Suppressor macrophage treated with lipopolysaccharide for 4 hours (primary cell): Measurements from ENCODE around the gene ZFPM1.

ENCODE experiments used
- DNase-seq: peaks from one replicate; pipeline ENCODE4 v3.0.0-alpha.2; 2020

Gene ZFPM1

DNA sequence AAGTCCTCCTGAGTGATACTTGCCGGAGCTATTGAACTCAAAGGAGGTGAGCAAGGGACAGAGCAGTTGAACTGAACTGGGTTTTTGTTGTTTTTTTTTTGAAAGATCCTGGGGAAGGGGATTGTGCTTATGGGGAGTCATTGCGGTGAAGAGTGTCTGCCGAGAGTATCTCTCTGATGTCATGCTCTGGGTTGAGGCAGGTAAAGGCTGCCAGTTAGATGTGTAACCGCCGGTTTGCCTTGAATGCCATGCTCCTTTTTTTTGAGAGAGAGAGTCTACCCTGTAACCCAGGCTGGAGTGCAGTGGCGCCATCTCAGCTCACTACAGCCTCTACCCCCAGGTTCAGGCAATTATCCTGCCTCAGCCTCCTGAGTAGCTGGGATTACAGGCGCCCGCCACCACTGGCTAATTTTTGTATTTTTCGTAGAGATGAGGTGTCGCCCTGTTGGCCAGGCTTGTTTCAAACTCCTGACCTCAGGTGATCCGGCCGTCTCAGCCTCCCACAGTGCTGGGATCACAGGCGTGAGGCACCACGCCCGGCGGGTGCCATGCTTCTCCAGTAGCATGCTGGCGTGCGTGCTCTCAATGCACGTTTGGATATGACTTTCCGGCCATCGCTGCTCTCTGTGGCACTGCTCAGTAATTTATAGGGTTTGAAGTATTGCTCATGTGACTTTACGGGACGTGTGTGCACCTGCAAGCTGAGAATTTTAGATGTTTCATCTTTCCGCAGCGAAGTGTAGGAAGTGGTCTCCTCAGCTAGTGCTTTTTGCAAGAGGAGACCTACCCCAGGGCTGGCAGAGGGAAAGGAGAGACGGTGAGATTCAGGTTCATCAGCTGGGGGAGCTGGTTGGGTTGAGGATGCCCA lies 125.6 kb downstream of the ZFPM1 start:
- DNase-seq, result no peak

DNA sequence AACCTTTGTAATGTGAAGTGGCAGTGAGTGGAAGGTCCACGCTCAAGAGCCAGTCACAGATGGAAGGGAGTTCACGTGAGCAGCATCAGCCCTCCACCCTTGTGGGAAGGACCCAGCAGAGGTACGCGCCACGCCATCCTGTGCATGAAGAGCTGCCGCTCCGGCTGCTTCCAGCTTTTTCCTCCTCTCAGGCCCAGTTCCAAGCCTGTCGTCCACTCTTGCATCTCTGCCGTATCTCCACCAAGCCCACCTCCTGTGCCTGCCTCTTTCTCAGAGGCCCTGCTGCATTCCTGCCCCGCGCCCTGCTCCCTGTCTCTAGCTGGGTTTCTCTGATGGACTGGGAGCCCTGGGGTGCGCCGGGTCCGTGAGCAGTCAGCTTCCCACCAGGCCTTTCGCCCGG lies 127.3 kb downstream of the ZFPM1 start:
- no peak for DNase-seq

DNA sequence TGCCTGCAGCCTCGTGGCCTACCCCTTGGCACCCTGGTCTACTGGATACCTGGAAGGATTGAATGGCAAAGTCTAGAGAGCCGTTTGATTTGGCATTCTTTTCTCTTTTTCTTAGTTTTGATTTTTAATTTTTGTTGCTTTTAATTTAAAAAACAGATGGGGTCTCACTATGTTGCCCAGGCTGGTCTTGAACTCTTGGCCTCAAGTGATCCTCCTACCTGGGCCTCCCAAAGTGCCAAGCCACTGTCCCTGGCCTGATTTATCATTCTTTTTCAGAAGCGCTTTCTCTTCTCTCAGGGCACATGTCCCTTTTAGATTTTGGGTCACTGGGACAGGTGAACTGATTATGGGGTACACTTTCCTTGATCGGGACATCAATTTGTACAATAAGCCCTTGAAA lies 128.0 kb downstream of the ZFPM1 start:
- no peak for DNase-seq

DNA sequence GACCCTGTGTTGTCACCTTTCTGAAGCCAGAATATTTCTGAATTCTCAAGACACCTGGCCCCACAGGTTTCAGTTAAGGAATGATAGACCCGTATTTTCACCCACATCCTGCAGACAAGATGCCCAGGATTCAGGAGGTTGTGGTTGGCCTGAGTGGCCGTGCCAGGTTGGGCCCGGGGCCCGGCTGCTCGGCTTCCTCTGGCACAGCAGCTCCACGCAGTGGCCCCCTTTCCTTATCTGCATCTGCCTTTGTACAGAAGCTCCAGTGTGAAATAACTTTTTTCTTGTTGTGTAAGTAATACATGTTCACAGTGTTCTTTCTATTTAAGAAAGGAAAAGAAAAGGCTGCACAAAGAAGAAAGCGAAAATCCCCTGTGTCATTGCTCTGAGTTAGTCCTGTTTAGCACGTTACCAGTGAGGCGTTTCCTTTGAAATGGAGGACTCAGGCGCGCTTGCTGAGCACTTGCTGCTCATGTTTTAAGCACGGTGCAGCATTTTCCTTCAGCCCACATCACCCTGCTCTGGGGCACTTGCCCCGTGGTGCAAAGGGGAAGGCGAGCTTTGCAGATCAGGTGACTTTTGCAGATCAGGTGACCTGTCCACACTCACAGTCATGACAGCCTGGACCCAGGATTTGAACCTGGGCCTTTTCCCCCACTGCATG lies 130.0 kb downstream of the ZFPM1 start:
- no peak for DNase-seq

DNA sequence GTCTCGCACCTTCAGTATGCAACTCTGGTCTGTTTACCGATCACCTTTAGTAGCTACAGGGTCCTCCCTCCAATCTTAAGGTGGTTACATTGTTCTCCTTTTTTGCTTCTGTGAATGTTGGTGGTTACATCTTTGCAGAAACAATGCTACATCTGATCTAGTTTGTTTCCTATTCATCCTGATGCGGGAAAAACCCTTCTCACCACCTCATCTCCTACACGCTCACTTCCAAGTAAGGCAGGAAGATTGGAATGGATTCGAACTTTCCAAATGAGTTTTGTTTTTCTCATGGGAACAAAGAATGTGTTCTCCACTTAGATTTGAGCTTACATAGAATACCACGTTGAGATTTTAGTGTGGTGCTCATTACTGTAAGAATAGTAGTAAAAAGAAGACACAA lies 131.6 kb downstream of the ZFPM1 start:
- DNase-seq, result no peak

DNA sequence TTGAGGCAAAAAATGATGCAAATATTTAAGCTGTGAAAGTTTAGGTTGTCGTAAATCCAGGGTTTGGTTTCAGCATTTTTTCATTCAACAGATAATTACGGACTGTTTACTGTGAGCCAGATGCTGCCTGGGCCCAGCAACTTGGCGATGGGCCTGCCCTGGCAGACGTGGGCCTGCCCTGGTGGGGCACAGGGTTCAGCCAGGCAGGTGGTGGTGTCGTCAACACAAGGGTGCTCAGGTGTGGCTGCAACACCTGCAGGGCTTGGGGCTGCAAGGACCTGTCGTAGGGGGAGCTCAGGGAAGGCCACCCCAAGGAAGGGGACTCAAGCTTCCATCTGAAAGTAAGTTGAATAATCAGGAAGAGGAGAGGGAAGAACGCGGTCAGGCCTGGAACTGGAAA lies 132.2 kb downstream of the ZFPM1 start:
- no peak for DNase-seq

DNA sequence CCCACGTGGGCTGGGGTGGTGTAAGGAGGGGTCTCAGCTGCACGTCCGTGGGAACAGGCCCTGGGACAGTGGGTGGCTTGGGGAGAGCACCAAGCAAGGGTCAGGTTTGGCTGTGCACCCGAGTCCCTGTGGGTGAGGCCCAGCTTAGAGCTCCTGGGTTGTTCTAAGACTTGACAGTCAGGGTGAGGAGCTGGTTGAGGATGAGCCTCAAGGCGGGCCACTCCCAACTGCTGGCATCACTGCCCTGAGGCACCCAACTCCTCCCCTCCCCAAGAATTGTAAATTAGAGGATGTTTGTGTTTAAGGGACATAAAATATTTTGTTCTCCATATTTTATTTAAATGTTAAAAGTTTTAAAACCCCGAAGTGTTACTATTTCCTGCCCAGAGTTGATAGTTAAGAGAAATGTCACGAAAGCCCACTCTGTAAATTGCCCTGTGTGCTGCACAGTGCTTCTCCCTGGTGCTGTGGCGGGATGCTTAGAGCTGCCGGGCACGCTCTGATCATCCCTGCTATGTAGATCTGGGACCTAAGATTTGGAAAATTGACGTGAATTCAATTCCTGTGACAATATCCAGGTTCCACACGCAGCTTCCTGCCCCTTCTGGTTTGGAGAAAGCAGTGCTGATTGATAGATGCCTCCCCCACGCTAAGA lies 133.0 kb downstream of the ZFPM1 start:
- DNase-seq, result no peak
